T-helper 1 cell treated with Interleukin-12 subunit alpha and Interleukin-12 subunit beta and Interleukin-4 antibody, amounts not matched to agents 30 ng/mL and 1 ng/mL, for 36 hours (primary cell): ENCODE results near the gene SMARCA4. TPM values are rescaled to one million over a fixed set of nuclear protein-coding genes. Genes with fewer than 3 reads are reported as not detected.

Experiments used
- intact Hi-C: fragments of 100-400 bp; cut with micrococcal nuclease; formaldehyde crosslinking; loops from one replicate; pipeline ENCODE4 v1.15.1; 2024
- total RNA-seq: library from RNA; stranded (reverse); gene quantifications from 2 replicates; pipeline ENCODE4 v1.2.3, GENCODE V29; 2022

Gene SMARCA4
- total RNA-seq, 1 donor from 2014 or later: 118 TPM

- intact Hi-C loops: no loop called here
Measured at GRCh38 chr19:11007385-11007784, 46.6 kb downstream of the SMARCA4 start.

- intact Hi-C loops: no loop called here
Measured at GRCh38 chr19:11007962-11008532, 47.2 kb downstream of the SMARCA4 start.

- intact Hi-C loops: loop anchor here (5.0 kb wide), 1 partner anchor 73 kb away; no protein-coding TSS in a partner anchor
Measured at GRCh38 chr19:11010041-11010440, 49.2 kb downstream of the SMARCA4 start.

- intact Hi-C loops: loop anchor here (5.0 kb wide), 1 partner anchor 75 kb away; no protein-coding TSS in a partner anchor
Measured at GRCh38 chr19:11012507-11012906, 51.7 kb downstream of the SMARCA4 start.

GRCh38 chr19:11013771-11014170 is 52.9 kb downstream of the SMARCA4 start:
- intact Hi-C loops: loop anchor here (5.0 kb wide), 1 partner anchor 76 kb away; no protein-coding TSS in a partner anchor

- intact Hi-C loops: loop anchor here (5.0 kb wide), 1 partner anchor 77 kb away; no protein-coding TSS in a partner anchor
Measured at GRCh38 chr19:11014403-11014911, 53.6 kb downstream of the SMARCA4 start.

DNA sequence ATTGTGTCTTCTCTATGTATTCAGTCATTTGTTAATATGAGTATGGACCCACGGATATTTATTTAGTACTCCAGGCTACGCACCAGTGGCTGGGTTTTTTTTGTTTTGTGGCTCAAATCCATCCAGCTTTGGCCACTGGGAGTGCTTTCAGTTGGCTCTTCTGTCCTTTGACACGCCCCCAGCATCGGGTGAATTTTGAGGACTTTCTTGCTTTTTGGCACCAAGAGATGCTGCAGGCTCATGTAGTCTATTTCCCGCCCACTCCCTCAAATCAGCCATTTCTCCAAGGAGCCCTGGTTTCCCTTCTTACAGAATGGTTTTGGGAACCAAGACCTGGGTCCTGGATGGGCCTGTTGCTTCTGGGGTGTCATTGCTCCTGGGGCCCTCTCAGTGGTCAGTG is 55.8 kb downstream of the SMARCA4 start:
- intact Hi-C loops: no loop called here

DNA sequence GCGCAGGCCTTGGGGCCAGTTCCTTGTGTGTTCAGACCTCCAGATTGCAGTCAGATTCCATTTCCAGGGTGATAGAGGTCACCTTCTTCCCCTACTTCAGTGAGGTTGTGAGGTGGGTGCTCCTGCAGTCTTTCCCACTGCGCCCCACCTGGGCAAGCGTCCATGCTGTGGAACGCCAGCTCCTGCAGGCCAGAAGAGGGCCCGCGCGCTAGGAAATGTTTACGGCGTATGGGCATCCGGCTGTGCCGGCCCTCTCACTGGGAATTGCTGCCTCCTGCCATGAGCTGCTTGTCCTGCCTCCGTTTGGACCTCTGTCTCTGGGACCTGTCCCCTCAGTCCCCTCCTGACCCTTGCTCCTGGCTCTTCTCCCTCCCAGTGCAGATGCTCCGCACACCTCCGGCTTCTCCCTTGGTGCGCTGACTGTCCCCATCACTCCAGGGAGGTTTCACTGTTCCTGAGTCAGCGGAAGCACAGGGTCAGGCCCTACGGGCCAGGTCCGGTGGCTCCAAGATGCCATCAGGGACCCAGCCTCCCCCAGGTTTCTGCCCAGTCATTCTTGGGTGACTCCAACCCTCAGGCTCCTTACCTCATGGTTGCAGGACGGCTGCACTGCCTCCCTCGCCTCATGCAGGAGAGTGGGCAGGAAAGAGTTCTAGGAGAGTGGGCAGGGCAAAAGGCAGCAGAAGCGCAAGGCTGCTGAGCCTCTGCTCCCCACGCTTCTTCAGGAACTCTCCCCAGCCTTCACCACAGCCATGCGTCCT is 56.6 kb downstream of the SMARCA4 start:
- intact Hi-C loops: no loop called here

DNA sequence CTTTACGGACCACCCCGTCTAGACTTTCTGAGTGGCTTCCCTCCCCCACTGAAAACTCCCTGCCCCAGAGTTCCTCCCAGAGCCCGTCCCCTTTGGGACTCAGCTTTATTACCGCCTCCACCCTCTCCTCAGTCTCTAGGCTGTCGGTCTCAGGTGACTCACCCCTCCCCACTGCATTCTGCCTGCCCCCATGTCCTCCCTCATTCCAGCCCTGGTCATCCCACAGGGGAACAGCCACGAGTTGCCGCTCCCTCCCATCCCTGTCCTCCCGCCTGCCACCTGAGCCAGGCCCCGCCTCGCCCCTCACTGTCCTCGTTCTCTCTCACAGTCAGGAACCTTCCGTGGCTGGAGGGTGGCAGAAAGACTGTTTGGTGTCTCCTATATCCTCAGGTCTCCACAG is 57.3 kb downstream of the SMARCA4 start:
- intact Hi-C loops: no loop called here

GRCh38 chr19:11018763-11019162 is 57.9 kb downstream of the SMARCA4 start:
- intact Hi-C loops: no loop called here

DNA sequence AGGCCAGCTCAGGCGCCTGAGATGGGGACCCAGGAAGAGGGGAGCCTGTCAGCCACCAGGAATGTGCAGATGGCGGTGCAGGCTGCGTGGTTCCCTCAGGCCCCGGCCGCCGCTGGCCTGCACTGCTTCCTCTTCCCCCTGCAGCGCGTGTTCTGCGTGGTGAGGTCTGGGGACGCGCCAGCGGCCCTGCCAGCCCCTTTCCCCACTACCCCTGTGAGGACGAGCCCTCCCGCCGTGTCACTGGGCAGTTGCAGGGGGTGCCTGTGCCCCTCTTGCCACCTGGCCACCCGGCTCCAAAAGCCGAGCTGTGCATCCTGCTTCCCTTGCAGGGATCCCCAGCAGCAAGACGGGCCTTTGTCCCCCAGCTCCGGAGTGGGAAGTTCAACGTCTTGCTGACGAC is 58.4 kb downstream of the SMARCA4 start:
- intact Hi-C loops: no loop called here

DNA sequence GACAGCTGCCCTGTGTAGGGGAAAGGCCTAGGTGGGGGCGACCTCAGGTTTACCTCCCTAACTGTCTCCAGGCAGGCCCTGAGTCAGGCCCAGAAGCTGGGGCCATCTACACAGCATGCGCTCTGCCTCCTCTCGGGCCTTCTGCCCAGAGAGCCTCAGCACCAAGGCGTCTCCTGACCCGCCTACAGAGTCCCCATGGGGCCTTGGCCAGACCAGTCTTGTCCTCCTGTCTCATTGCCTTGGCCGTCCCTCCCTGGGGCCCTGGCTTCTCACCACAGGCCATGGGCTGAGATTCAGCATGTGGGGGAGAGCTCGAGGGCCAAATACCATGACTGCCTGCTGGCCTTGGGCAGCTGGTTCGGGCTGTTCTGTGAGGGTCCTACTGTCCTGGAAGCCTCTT is 59.0 kb downstream of the SMARCA4 start:
- intact Hi-C loops: no loop called here

- intact Hi-C loops: no loop called here
Measured at GRCh38 chr19:11020423-11020822, 59.6 kb downstream of the SMARCA4 start.

- intact Hi-C loops: no loop called here
Measured at GRCh38 chr19:11020982-11021759, 60.3 kb downstream of the SMARCA4 start.

DNA sequence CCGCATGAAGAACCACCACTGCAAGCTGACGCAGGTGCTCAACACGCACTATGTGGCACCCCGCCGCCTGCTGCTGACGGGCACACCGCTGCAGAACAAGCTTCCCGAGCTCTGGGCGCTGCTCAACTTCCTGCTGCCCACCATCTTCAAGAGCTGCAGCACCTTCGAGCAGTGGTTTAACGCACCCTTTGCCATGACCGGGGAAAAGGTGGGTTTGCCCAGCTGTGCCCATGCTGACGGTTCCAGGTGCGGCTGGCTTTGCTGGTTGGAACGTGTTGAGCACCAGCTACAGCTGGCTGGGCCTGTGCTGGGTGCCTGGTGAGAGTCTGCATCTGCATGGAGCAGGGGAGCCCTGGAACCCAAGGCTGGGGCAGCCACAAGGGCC is 60.9 kb downstream of the SMARCA4 start:
- intact Hi-C loops: no loop called here

- intact Hi-C loops: no loop called here
Measured at GRCh38 chr19:11023016-11023415, 62.2 kb downstream of the SMARCA4 start.

- intact Hi-C loops: no loop called here
Measured at GRCh38 chr19:11023710-11024109, 62.9 kb downstream of the SMARCA4 start.

GRCh38 chr19:11024259-11024658 is 63.4 kb downstream of the SMARCA4 start:
- intact Hi-C loops: no loop called here

DNA sequence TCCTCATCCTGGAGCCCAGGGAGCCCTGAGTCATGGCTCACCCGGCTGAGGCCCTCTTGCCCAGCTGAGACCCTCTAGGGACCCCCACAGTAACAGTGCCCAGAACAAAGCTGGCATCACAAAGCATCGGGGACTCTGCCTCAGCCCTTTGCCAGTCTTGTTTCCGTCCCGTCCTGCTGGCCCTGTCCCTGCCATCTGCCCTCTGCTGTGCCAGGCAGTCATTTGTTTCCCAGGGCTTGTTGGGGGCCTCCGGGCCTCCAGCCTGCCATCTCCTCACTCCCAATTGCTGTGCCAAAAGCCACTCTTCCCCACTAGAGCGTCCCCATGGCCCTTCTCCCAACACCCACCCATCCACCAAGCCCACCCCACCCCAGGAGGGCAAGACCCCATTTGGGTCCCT is 64.2 kb downstream of the SMARCA4 start:
- intact Hi-C loops: no loop called here

GRCh38 chr19:11025445-11025844 is 64.6 kb downstream of the SMARCA4 start:
- intact Hi-C loops: no loop called here

DNA sequence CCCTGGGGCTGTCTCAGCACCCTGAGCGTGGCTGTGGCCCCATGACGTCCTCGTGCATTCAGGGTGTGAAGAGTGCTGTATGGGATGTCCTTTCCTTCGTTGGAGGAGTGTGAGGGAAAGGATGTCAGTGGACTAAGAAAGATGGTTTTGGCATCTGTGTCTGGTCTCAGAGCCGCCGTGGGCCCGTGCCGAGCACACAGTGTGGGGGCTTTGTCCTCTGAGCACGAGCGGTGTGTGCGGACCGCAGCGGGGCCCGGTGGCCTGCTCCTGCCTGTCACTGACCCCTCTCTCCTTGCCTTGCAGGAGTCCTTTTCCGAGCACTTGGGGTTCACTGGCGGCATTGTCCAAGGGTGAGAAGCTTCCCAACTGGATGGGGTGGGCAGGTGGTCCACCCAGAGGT is 65.2 kb downstream of the SMARCA4 start:
- intact Hi-C loops: no loop called here

- intact Hi-C loops: no loop called here
Measured at GRCh38 chr19:11027381-11027780, 66.6 kb downstream of the SMARCA4 start.
